K562 (cell line): ENCODE measurements around the gene GNAS-AS1. TPM values are rescaled to one million over a fixed set of nuclear protein-coding genes. Genes with fewer than 3 reads are reported as not detected.

Source experiments
- ATAC-seq: fragments of 200-7000 bp; cut with Tn5 transposase; 3 replicates; pipeline ENCODE4 v1.9.1; 2020; ENCODE audit warnings: moderate library complexity
- BruUV-seq: library from RNA; stranded (reverse); fragments of 400-500 nt; replicated peaks from 2 replicates; lab custom pipeline; 2021; lab: Mats Ljungman, UMichigan
- CTCF ChIA-PET: fragments of 300-600 bp; formaldehyde crosslinking; extraction: SDS; loops from one replicate; lab custom pipeline; 2021; ENCODE audit warnings: low intra/inter-chr PET ratio; lab: Yijun Ruan, JAX
- POLR2A ChIA-PET: fragments of 300-600, 350-650 bp; sonication (Branson Sonifier 250); formaldehyde crosslinking; extraction: SDS; loops from one replicate; lab custom pipeline; 2021; ENCODE audit warnings: antibody characterized with exemption, inconsistent platforms; lab: Yijun Ruan, JAX
- DNase-seq, 4 experiments: peaks; one replicate each; pipeline versions ENCODE4 v3.0.0 to v3.0.0-alpha.2; 2011 to 2018; ENCODE audit warnings: low spot score in 3 of 4, mixed read lengths in 3 of 4; ENCODE audit errors: extremely low read depth in 1 of 4
- FAIRE-seq: peaks from 2 replicates; lab custom pipeline; 2011; peaks lifted over from hg19 to GRCh38; lab: Jason Lieb, UNC
- H2AFZ ChIP-seq: 2 replicates; pipeline ENCODE4 v1.6.0; 2011; ENCODE audit warnings: low read depth, low read length, control low read depth, inconsistent platforms
- H3K27ac ChIP-seq: fragments of 200-600 bp; 3 replicates; pipeline ENCODE4 v1.8.0; 2011; ENCODE audit warnings: low read depth, mild to moderate bottlenecking, control low read depth, inconsistent platforms, low read length, moderate library complexity, mixed read lengths; ENCODE audit errors: extremely low read depth
- H3K27me3 ChIP-seq, 2 experiments: fragments of 300-600 bp in 1 of 2; 2 replicates in 1 of 2; 3 replicates in 1 of 2; pipeline versions ENCODE4 v1.6.0 to v1.8.0; 2011; ENCODE audit warnings: inconsistent platforms in 2 of 2, low read length in 2 of 2, mild to moderate bottlenecking in 1 of 2, mixed read lengths in 1 of 2, moderate library complexity in 1 of 2; ENCODE audit not compliant: control insufficient read depth in 2 of 2, insufficient read depth in 2 of 2
- H3K36me3 ChIP-seq: fragments of 300-600 bp; 3 replicates; pipeline ENCODE4 v1.8.0; 2011; ENCODE audit warnings: mild to moderate bottlenecking, low read length, inconsistent platforms; ENCODE audit not compliant: control insufficient read depth, insufficient read depth
- H3K4me1 ChIP-seq, 2 experiments: fragments of 200-600 bp in 1 of 2; replicated peaks in 1 of 2; 2 replicates in 1 of 2; 3 replicates in 1 of 2; pipeline versions ENCODE4 v1.5.1 to v1.8.0; 2011; ENCODE audit warnings: inconsistent platforms in 2 of 2, low read length in 2 of 2, mild to moderate bottlenecking in 1 of 2, mixed read lengths in 1 of 2, moderate library complexity in 1 of 2; ENCODE audit not compliant: control insufficient read depth in 2 of 2, insufficient read depth in 2 of 2
- H3K4me2 ChIP-seq: 2 replicates; pipeline ENCODE4 v1.6.1; 2011; ENCODE audit warnings: low read length, control low read depth, inconsistent platforms, mixed read lengths; ENCODE audit not compliant: insufficient read depth
- H3K4me3 ChIP-seq: fragments of 200-600 bp; sonication (generic), shearing (Covaris generic); 2 replicates; pipeline ENCODE4 v1.5.1; 2016; ENCODE audit warnings: control low read depth, inconsistent platforms
- H3K79me2 ChIP-seq: fragments of 200-600 bp; 3 replicates; pipeline ENCODE4 v1.8.0; 2011; ENCODE audit warnings: low read length, inconsistent platforms; ENCODE audit not compliant: control insufficient read depth, insufficient read depth
- H3K9ac ChIP-seq, 2 experiments: 2 replicates each; pipeline versions ENCODE4 v1.6.0 to v1.6.1; 2011; ENCODE audit warnings: low read depth in 2 of 2, low read length in 2 of 2, control low read depth in 1 of 2, inconsistent platforms in 1 of 2, mild to moderate bottlenecking in 1 of 2, mixed read lengths in 1 of 2; ENCODE audit not compliant: insufficient read depth in 1 of 2
- H3K9me1 ChIP-seq: one replicate; pipeline ENCODE4 v1.6.0; 2011; ENCODE audit warnings: inconsistent platforms, mild to moderate bottlenecking, low read length, moderate library complexity; ENCODE audit not compliant: control insufficient read depth, insufficient read depth
- H3K9me3 ChIP-seq: replicated peaks from 2 replicates; pipeline ENCODE4 v1.5.1; 2011; ENCODE audit warnings: low read depth, low read length, inconsistent platforms; ENCODE audit not compliant: control insufficient read depth, insufficient read depth
- H4K20me1 ChIP-seq: replicated peaks from 2 replicates; pipeline ENCODE4 v1.6.1; 2011; ENCODE audit warnings: low read length, inconsistent platforms, mixed read lengths; ENCODE audit not compliant: control insufficient read depth, insufficient read depth
- ATF7 ChIP-seq: fragments of 450-650 bp; IDR thresholded peaks from 2 replicates; pipeline ENCODE4 v1.7.1; 2014; ENCODE audit warnings: mild to moderate bottlenecking, moderate library complexity
- CREB1 ChIP-seq, 2 experiments: sonication (generic) in 1 of 2; formaldehyde crosslinking in 1 of 2; IDR thresholded peaks; 2 replicates each; pipeline versions ENCODE4 v1.6.1 to v1.8.0; 2012 to 2022; ENCODE audit warnings: inconsistent platforms in 1 of 2, mild to moderate bottlenecking in 1 of 2, missing genetic modification reagents in 1 of 2, moderate library complexity in 1 of 2
- CREB3 ChIP-seq: fragments of 450-650 bp; conservative IDR thresholded peaks from 2 replicates; pipeline ENCODE4 v1.6.1; 2016; ENCODE audit warnings: missing genetic modification characterization, low read depth, mild to moderate bottlenecking, missing compliant biosample characterization, moderate library complexity
- FOS ChIP-seq: IDR thresholded peaks from 3 replicates; pipeline ENCODE4 v1.6.1; 2011; ENCODE audit not compliant: insufficient read length; ENCODE audit errors: extremely low read depth
- NRF1 ChIP-seq, 2 experiments: fragments of 450-650 bp; IDR thresholded peaks in 1 of 2; conservative IDR thresholded peaks in 1 of 2; 2 replicates each; pipeline ENCODE4 v1.6.1; 2014; ENCODE audit warnings: mild to moderate bottlenecking in 2 of 2
- RHOXF2B ChIP-seq: fragments of 250-450 bp; sonication (Bioruptor Pico); conservative IDR thresholded peaks from 2 replicates; pipeline ENCODE4 v1.5.1; 2021
- SIX5 ChIP-seq, 2 experiments: IDR thresholded peaks; 2 replicates each; pipeline ENCODE4 v1.6.1; 2011; ENCODE audit warnings: low read length in 2 of 2, borderline replicate concordance in 1 of 2, low read depth in 1 of 2, mild to moderate bottlenecking in 1 of 2, moderate library complexity in 1 of 2; ENCODE audit not compliant: insufficient read depth in 1 of 2
- ZKSCAN8 ChIP-seq: fragments of 200-800 bp; sonication (Bioruptor generic); IDR thresholded peaks from 2 replicates; pipeline ENCODE4 v1.6.1; 2016; ENCODE audit warnings: missing genetic modification characterization, missing compliant biosample characterization
- ZNF280B ChIP-seq: fragments of 250-450 bp; sonication (Bioruptor Pico); IDR thresholded peaks from 2 replicates; pipeline ENCODE4 v1.5.1; 2021; ENCODE audit warnings: mild to moderate bottlenecking
- ZNF444 ChIP-seq: fragments of 250-450 bp; sonication (Bioruptor Pico); IDR thresholded peaks from 2 replicates; pipeline ENCODE4 v1.4.0; 2020; ENCODE audit warnings: mild to moderate bottlenecking, moderate library complexity
- whole genome bisulfite sequencing: fragments of 100-300 bp; shearing (Covaris generic); methylation state at CpG from one replicate; pipeline ENCODE4 v1.1.6; 2016; ENCODE audit warnings: low coverage, mixed read lengths; ENCODE audit not compliant: insufficient coverage; ENCODE audit errors: missing lambda C conversion rate; 5-methylcytosine and 5-hydroxymethylcytosine counted together
- in situ Hi-C: fragments of 300-500 bp; cut with MboI; formaldehyde crosslinking; loops from 4 replicates; pipeline ENCODE4 v1.15.0; 2018; ENCODE audit warnings: inconsistent platforms, mixed read lengths
- intact Hi-C: fragments of 100-400 bp; cut with micrococcal nuclease; formaldehyde crosslinking; loops from 2 replicates; pipeline ENCODE4 v1.14.2; 2022
- polyA plus RNA-seq, 8 experiments: library from polyadenylated mRNA; depleted of rRNA in 4 of 8; stranded (reverse) in 5 of 8; unstranded in 3 of 8; fragments of >200 nt; fragmentation: Nextera tagmentation in 2 of 8; fragmentation: Illumina TruSeq in 1 of 8; extraction: Ambion mirVana in 2 of 8; extraction: Trizol in 1 of 8; gene quantifications; 2 replicates each; pipeline versions ENCODE4 v1.2.1 to v1.2.3, GENCODE V29; 2011 to 2014; ENCODE audit warnings: inconsistent platforms in 1 of 8, missing spikeins in 1 of 8
- total RNA-seq, 7 experiments: library from RNA; depleted of rRNA in 6 of 7; stranded (reverse); fragments of >200 nt in 6 of 7; fragmentation: Illumina TruSeq in 2 of 7; extraction: Trizol in 2 of 7; gene quantifications; 2 replicates each; pipeline versions ENCODE4 v1.2.1 to v1.2.3, GENCODE V29; 2011 to 2021; ENCODE audit warnings: low replicate concordance in 1 of 7

GNAS-AS1 gene
- total and polyA plus RNA-seq, 9 of the 15 experiments (the other 6 are each of a cell fraction or from before 2014, with no cell fraction given) = 0.04 to 2.5 (median 0.25) TPM

DNA sequence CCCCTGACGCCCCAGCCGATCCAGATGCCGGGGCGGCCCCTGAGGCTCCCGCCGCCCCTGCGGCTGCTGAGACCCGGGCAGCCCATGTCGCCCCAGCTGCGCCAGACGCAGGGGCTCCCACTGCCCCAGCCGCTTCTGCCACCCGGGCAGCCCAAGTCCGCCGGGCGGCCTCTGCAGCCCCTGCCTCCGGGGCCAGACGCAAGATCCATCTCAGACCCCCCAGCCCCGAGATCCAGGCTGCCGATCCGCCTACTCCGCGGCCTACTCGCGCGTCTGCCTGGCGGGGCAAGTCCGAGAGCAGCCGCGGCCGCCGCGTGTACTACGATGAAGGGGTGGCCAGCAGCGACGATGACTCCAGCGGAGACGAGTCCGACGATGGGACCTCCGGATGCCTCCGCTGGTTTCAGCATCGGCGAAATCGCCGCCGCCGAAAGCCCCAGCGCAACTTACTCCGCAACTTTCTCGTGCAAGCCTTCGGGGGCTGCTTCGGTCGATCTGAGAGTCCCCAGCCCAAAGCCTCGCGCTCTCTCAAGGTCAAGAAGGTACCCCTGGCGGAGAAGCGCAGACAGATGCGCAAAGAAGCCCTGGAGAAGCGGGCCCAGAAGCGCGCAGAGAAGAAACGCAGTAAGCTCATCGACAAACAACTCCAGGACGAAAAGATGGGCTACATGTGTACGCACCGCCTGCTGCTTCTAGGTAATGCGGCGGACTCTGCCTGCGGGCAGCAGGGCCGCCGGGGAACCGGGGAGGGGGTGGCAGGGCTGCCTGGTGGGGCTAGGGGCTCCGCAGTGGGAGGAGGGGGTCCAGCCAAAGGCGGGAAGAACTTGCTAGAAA is 4.2 kb upstream of the GNAS-AS1 start:
- no peaks in the 10 kb centered on the region for H3K9me3 ChIP-seq
- peaks cover 0 to 39% of the 10 kb centered on the region in 2 experiments; a peak in 2 of 5 replicates for H3K4me1 ChIP-seq
- intact Hi-C loops = no loop called here
- ChIA-PET CTCF (no interaction called here), POLR2A (no interaction called here)
- WGBS = 57% methylated on average over 42 of the region's 75 CpGs
- no peaks in the 10 kb centered on the region for H3K9me1 ChIP-seq
- peaks cover 3 to 21% of the 10 kb centered on the region in 2 experiments; a peak in 2 of 5 replicates for H3K27me3 ChIP-seq
- H4K20me1 ChIP-seq = no peaks in the 10 kb centered on the region
- no peak overlapping the region for H3K9ac ChIP-seq
- H3K4me3 ChIP-seq = no peak overlapping the region
- H3K27ac ChIP-seq = no peak overlapping the region
- no peaks in the 10 kb centered on the region for H3K79me2 ChIP-seq
- DNase-seq (no peak), ATAC-seq (no peak), FAIRE-seq (no peak)
- BruUV-seq = no TSS peak
- in situ Hi-C loops = loop anchor here (10.0 kb wide), 1 partner anchor 370 kb away; no protein-coding TSS in a partner anchor
- no peak overlapping the region for H3K4me2 ChIP-seq
- no peak for TF ChIP-seq CREB3 (tag)
- no peak for TF ChIP-seq ZKSCAN8
- no peak for TF ChIP-seq CREB1 (IDR thresholded peaks at IDR 0.05)
- TF ChIP-seq CREB1 (CRISPR knock-in tag; IDR thresholded peaks at IDR 0.05) = no peak
- no peak for TF ChIP-seq SIX5 (IDR thresholded peaks at IDR 0.05; ENCODE audit: borderline replicate concordance in 1 of 2, insufficient read depth in 1 of 2, low read depth in 1 of 2, low read length in 2 of 2)
- no peak for TF ChIP-seq ZNF280B (CRISPR knock-in tag)
- no peak for TF ChIP-seq ATF7
- TF ChIP-seq FOS = no peak
- no peak for TF ChIP-seq ZNF444 (CRISPR knock-in tag)
- no peak for TF ChIP-seq RHOXF2B
- no peak for TF ChIP-seq NRF1 (conservative IDR thresholded peaks at IDR 0.05 in 1 of 2, IDR thresholded peaks at IDR 0.05 in 1 of 2)
- H2AFZ ChIP-seq = no peak overlapping the region
- no peaks in the 10 kb centered on the region for H3K36me3 ChIP-seq
